ENCODE results near the gene ITPRIP.

Gene ITPRIP

DNA sequence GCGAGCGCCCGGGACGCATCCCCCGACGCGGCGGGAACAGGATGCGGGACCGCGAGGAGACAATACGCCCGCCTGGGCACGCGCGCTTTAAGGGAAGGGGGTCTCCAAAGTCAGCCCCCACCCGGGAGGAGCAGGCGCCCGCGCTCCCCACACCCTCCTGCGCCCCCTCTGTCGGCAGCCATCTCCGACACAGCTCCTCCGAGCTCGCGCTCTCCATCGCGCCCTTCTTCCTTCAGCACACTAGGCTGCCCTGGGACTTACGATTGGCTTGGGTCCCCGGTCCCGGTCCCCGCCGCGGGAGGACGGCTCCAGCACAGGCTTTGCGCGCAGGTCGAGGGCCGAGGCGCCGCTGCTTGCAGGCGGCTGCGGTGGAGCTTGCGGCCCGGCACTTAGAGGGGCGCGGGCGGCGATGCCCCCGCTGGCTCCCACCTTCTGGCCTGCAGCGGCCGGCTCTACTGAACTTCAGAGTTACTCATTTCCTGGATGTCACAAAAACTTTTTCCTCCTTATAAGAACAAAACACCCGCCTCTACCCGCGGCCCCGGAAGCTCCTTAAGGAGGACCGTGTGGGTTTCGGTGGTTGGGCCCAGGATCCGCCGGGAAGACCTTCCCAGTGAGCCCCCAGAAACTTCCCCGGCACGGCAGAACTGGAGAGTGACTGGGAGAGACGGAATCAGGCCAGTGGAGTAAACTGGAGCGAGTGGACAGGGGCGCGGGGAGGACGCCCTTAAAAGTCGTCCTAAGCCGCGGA lies at the start of gene ITPRIP:
ITPRIP (minus strand) TSS at position 481 of the 751 bp plus-strand sequence. CDS start 22,414 bp downstream, outside the sequence.
- peak; percentile 86 for DNase-seq (ENCODE audit: low spot score)

DNA sequence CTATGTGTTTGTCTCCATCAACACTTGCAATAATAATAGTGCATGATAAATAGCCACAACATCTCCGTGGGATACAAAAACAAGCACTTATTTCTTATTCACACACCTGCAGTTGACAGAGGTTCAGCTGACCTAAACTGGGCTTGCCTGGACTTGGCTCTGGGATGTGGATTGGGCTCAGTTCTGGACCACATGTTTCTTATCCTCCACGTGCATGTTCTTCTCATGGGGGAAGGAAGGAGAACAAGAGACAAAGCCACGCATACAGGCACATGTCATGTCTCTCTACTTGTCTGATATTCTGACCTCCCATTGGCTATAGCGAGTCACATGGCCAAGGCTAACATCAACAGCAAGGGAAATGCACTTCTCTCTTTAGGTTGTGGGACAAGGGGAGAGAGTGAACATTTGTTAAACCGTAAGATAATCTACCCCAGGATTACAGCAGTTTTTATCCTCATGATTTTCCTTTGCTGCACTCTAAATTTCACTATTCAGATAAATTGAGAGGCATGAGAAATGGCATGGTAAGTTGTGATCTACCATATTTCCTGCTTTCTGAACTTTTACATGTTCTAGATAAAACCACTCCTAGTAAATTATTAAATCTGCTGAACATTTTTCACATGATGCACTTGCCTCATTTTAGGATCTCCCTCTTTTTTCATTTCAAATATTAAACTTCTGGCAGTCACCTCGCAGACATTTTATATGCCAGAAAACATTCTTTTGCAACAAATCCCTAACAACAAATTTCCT lies 49.0 kb upstream of the ITPRIP start:
- no peak for DNase-seq (ENCODE audit: low spot score)

- DNase-seq (ENCODE audit: low spot score) = no peak
Observed at GRCh38 chr10:104380336-104380735, 42.1 kb upstream of the ITPRIP start.

DNA sequence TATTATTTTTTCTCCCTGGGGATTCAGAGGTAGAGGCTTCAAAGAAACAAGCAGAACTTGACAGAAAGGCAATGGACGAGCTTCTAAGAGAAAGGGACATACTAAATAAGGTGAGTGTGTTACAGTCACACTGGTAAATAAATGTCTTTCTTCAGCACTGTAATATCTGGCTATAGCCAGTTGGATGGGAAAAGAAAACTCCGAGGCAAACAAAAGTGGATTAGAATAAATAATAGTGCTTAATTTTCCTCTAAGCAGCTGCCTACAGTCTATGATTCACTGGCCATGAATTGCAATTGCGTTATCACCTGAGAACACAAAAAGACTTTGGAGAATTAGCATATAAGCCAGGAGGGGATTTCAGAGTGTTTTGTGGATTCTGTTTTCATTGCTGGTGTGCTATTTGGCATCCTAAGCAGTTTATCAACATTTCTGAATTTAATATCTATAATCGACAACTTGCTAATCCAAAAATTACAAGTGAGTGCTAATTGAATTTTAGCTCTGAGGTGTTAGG lies 38.6 kb upstream of the ITPRIP start:
- no peak for DNase-seq (ENCODE audit: low spot score)

DNA sequence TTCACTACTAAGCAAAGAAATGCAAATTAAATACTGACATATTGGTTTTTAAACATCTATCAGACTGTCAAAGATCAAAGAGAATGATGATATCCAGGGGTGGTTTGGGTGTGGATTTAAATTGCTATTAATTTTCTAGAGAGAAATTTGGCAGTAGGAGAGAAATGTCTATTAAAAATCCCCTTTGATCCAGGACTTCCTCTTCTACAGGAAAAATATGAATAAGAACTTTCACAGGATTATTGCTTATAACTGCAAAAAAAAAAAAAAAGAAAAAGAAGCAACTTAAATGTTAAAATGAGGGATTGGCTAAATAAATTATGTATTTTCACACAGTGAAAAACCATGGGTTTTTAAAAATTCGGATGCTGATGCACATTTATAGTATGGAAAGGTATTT lies 36.3 kb upstream of the ITPRIP start:
- DNase-seq (ENCODE audit: low spot score) = no peak

DNA sequence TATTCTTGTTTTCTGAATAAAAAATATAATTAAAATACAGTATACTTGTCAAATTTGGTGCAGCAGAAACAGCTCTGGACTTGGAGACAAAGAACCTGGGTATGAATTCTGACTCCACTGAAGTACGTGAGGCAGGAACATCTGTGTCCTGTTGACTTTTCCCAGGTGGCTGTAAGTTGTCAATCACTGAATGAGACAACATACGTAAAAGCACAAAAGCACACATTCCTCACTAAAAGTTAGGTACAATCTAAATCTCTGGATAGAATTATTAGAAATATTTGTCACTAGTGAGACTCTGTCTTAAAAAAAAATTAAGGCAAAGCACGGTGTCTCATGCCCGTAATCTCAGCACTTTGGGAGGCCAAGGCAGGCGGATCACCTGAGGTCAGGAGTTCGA lies 33.5 kb upstream of the ITPRIP start:
- DNase-seq (ENCODE audit: low spot score) = no peak

- DNase-seq (ENCODE audit: low spot score) = no peak
Observed at GRCh38 chr10:104368381-104368780, 30.1 kb upstream of the ITPRIP start.

DNA sequence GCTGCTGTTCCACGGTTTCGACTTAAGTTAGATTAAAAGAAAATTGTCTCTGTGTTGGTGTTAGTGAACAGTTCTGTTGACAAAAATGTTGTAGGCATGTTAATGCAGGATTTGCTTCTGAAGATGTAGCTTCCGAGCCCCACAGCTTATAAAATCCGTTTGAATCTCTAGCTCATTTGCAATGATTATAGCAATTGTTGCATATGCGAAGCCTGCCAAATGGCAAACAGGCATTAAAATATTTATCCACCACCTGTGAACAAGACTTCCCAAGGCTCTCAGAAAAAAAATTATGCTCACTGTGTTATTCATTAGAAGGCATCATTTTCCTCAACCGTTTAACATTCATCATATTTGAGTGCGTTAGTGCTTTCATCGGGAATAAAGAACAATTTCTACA lies 29.6 kb upstream of the ITPRIP start:
- DNase-seq (ENCODE audit: low spot score) = no peak

GRCh38 chr10:104359811-104360210 lies 21.5 kb upstream of the ITPRIP start:
- no peak for DNase-seq (ENCODE audit: low spot score)

DNA sequence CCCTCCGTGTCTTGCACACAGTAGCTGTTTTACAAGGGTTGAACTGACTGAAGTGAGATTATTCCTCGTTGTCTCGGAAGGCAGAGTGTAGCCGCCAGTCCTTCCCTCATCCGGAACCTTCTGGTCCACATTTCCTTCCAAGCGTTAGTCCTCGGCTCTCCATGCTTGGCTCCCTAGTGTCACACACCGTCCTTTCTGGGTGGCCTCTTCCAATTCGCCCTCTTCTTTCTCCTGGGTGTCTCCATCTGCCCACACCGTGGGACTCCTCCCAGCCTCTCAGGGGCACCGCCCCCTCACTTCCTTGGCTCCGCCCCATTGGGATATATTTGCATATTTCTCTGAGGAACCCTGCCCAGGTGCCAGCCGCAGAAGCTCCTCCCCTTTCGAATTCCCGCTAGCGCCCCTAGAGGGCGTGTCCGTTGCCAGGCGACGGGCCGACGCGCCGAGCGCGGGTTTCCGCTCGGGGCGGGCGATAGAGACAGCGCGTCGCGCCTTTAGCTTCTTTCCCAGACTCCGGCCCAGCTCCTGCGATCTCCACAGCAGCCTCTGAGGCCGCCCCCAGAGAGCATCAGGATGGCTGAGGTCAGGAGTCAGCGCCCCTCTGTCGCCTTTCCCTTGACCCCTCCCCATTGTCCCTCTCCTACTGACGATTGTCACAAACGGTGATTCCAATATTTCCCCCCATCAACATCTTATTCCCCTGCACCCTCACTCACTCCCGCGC lies 15.2 kb upstream of the ITPRIP start, which contains the start of gene CFAP58:
CFAP58 (plus strand) TSS at position 509 of the 724 bp plus-strand sequence; CDS start at position 574, 65 bp downstream.
- peak; percentile 86 for DNase-seq (ENCODE audit: low spot score)

GRCh38 chr10:104351919-104352318 lies 13.7 kb upstream of the ITPRIP start:
- DNase-seq (ENCODE audit: low spot score) = no peak

- peak; percentile 57 for DNase-seq (ENCODE audit: low spot score)
Observed at GRCh38 chr10:104351061-104351702, 12.9 kb upstream of the ITPRIP start.

- DNase-seq (ENCODE audit: low spot score) = peak; percentile 63
Observed at GRCh38 chr10:104350127-104350635, 11.9 kb upstream of the ITPRIP start.

DNA sequence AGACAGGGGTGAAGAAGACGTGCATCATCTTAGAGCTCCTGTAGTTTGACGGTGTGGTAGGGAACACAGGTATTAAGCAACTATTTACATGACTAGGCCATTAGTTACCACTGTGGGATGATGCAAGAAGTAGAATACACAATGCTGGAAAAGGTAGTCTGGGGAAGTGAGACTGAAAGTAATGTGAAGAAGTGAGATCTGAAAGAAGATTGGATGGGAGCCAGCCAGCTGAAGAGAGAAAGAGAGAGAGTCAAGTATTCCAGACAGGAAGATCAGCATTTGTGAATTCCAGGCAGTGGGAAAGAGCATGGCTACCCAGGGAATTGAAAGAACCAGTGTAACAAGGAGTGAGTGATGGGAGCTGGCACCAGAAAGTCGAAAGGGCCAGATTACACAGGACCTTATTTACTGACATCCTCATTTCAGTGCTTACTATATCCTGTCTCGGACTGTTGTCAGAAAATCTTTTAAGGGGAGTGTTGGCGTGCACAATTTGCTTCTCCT lies 11.4 kb upstream of the ITPRIP start:
- no peak for DNase-seq (ENCODE audit: low spot score)

GRCh38 chr10:104348601-104349000 lies 10.3 kb upstream of the ITPRIP start:
- no peak for DNase-seq (ENCODE audit: low spot score)

GRCh38 chr10:104347295-104348045 lies 9.2 kb upstream of the ITPRIP start:
- DNase-seq (ENCODE audit: low spot score) = no peak

GRCh38 chr10:104345941-104346340 lies 7.7 kb upstream of the ITPRIP start:
- DNase-seq (ENCODE audit: low spot score) = no peak

DNA sequence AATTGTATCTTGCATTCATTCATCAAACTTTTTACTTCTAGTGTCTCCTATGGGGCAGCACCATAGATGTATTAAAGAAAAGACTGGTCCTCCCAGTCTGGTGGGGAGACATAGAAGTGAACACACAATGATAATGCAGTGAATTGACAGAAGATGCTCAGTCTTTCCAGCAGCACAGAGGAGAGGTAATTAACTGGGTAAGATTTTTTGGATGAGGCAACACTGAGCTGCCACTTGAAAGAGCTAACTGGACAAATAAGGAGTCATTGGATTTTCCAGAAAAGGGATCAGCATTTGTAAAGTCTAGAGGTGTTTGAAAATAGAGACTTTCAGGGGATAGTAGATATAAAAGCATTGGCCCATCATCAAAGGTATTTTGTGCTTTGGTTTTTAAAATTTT lies 7.2 kb upstream of the ITPRIP start:
- no peak for DNase-seq (ENCODE audit: low spot score)

- DNase-seq (ENCODE audit: low spot score) = no peak
Observed at GRCh38 chr10:104344219-104344618, 6.0 kb upstream of the ITPRIP start.

GRCh38 chr10:104342941-104343411 lies 4.7 kb upstream of the ITPRIP start:
- no peak for DNase-seq (ENCODE audit: low spot score)

DNA sequence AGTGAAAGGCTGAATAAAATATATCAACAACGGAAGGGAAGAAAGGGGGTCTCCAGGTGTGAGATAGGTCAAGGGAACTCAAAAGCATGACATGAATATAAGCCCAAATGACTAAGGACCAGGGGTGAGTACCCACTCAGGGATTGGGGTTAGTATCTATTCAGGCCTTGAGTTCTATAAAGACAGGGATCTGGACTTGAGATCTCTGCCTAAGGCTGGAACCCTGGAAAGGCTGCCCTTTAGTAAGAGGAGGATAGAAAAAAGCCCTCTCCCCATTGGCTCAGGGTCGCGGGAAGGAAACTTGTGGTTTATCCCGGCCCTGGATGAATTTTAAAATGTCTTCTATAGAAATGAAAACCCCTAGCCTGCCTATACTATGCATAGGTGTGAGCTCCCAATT lies 2.4 kb upstream of the ITPRIP start:
- DNase-seq (ENCODE audit: low spot score) = no peak
